Measurements from ENCODE around the gene ATP5ME.
"Not testable (repeated sequence)": the region's sequence is repeated elsewhere in the genome, so short reads cannot be mapped to it uniquely, and the experiment has no call there.

Gene ATP5ME

GRCh38 chr4:654503-654845 lies 19.6 kb downstream of the ATP5ME start:
- no peak for DNase-seq (ENCODE audit: low spot score)

DNA sequence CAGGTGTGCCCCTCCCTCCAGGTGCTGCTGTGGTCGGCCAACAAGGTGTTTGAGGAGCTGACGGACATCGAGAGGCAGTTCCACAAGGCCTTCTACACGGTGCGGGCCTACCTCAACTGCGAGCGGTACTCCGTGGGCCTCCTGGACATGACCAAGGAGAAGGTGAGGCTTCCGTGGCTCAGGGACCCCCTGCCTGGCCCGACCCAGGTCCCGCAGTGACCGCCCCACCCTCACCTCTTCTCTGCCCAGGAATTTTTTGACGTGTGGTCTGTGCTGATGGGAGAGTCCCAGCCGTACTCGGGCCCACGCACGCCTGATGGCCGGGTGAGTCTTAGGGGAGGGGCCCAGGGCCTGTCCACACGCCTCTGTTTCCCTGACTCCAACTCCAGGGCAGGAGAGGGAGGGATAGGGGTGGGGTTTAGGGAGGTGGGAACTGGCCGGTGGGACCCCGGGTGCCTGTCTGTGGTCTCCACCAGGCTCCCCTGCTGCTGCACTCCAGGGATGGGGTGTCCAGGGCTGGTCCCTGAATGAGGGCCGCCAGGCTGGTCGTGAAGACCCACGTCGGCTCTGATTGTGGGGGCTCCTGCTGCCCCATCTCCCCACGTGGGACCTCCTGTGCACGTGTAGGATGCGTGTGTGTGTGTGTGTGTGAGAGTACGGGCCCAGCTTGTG lies 20.1 kb downstream of the ATP5ME start:
- no peak for DNase-seq (ENCODE audit: low spot score)

- DNase-seq (ENCODE audit: low spot score) = no peak
These were observed 20.8 kb downstream of the ATP5ME start for GRCh38 chr4:653080-653821.

DNA sequence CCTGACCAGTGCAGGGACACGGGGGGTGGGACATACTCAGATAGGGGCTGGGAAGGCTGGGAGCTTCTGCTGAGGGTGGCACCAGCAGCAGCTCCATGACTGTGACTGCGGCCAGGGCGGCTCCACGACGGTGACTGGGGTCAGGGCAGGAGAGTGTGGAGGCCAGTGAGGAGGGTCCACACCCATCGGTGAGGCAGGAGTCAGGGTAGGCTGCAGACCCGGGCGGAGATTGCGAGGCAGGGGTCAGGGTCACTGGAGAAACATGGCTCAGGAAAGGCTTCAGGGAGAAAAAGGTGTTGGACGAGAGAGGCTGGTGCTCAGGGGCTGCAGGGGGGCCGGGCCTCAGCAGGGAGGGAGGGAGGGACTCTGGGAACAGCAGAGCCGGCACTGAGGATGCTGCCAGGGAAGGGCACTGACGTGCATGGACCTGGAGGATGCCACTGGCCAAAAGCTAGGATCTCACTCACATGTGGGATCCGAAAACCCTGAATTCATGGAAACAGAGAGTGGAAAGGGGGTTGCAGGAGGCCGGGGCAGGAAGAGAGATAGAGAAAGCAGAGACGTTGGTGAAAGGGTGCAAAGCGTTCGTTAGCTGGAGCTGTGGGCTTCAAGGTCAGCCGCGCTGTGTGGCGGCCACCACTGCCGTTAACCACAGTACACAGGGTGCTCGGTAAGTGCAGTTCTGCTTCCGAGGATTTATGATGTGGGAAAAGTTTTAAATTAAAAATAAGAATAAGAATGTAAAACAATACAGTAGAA lies 22.0 kb downstream of the ATP5ME start:
- no peak for DNase-seq (ENCODE audit: low spot score)

- no peak for DNase-seq (ENCODE audit: low spot score)
These were observed 22.9 kb downstream of the ATP5ME start for GRCh38 chr4:650951-651883.

DNA sequence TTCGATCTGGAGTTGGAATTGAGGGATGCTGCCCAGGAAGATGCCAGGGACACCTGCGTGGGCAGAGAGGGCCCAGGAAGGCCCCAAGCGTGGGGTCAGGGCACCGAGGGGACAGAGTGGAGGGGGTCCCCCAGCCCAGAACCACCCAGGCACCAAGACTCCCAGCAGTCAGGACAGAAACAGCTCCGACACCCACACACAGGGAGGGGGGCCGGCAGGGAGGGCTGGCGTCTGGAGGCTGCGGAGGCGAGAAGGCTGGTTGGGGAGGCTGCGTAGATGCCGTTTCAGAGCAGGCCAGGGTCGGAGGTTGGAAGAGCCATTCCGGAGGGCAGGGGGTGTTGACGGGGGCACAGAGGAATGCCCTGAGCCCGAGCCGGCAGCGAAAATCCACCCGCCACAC lies 23.6 kb downstream of the ATP5ME start:
- no peak for DNase-seq (ENCODE audit: low spot score)

GRCh38 chr4:649751-650310 lies 24.2 kb downstream of the ATP5ME start:
- no peak for DNase-seq (ENCODE audit: low spot score)

GRCh38 chr4:649293-649625 lies 24.8 kb downstream of the ATP5ME start:
- DNase-seq (ENCODE audit: low spot score) = no peak

DNA sequence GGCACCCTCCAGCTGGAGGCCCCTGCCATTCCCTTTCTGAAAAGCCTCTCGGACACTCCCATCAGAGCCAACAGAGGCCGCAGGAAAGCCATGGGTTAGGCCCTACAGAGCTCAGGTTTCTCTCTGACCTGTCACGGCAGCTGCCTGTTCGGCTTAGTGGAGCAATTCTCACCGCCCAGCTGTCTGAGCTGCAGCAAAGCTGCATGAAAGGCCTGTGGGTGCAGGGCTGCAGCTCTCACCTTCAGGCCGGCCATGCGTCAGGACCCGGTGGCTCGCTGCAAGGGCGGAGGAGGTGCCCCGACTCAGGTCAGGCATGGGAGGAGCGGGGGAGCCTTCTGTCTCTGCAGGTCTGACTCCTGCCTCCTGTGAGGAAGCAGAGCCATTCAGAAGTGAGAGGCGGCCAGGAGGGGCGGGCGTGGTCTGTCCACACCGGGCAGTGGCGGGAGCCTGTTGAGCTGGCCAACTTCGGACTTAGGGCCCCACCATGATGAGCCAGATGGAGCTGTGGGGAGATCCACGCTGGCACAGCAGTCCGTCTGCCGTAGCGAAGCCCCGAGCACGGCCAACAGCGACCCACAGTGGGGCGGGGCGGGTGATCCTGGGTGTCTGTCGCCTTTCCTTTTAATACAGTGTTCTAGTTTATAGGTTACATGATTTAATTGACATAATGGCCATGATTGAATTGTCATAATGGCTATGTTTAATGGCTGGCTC lies 25.3 kb downstream of the ATP5ME start:
- DNase-seq (ENCODE audit: low spot score) = no peak

DNA sequence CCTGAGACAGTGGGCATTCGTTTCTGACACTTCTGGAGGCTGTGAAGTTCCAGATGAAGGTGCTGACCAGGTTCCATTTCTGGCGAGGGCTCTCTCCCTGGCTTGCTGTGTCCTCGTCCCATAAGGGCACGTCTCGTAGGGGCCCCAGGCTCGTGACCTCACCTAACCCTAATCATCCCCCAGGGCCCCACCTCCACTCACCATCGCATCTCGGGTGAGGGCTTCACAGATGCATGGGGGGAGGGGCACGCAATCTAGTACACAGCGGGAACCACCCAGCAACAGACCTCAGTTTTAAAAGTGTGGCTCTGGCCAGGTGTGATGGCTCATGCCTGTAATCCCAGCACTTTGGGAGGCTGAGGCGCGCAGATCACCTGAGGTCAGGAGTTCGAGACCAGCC lies 26.6 kb downstream of the ATP5ME start:
- no peak for DNase-seq (ENCODE audit: low spot score)

GRCh38 chr4:646460-646859 lies 27.6 kb downstream of the ATP5ME start:
- DNase-seq (ENCODE audit: low spot score) = peak; percentile 76

GRCh38 chr4:642366-642765 lies 31.7 kb downstream of the ATP5ME start:
- not testable (repeated sequence) for DNase-seq (ENCODE audit: low spot score)

DNA sequence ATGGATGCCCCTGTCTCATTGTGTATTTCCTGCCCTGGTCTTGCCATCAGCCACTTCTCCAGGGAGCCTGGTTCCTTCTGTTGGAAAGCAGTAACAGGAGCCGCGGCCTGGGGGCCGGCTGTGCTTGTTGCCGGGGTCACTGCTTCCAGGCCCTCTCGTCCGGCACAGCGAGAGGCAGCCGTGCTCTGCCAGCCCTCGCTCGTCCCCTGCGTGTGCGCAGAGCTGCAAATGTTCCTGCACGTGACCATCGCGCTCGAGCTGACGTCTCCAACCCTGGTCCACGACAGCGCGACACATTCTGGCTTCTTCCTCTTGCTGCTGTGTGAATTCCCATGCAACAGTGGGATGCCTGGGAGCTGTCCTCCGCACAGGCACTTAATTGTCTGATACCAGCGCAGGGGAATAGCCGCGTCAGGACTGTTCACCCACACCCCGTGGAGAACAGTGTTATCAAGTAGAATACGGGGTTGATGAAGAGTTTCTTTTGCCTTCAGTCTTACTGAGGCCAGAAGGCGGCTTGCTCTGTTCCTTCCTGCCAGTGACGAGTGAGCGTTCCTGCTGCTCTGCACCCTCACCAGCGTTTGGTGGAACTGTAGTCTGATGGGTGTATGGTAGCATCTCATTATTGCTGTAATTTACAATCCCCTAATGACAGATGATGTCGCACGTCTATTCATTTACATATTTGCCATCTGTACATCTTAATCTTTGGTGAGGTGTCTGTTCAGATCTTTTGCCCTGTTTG lies 36.4 kb downstream of the ATP5ME start:
- DNase-seq (ENCODE audit: low spot score) = no peak

DNA sequence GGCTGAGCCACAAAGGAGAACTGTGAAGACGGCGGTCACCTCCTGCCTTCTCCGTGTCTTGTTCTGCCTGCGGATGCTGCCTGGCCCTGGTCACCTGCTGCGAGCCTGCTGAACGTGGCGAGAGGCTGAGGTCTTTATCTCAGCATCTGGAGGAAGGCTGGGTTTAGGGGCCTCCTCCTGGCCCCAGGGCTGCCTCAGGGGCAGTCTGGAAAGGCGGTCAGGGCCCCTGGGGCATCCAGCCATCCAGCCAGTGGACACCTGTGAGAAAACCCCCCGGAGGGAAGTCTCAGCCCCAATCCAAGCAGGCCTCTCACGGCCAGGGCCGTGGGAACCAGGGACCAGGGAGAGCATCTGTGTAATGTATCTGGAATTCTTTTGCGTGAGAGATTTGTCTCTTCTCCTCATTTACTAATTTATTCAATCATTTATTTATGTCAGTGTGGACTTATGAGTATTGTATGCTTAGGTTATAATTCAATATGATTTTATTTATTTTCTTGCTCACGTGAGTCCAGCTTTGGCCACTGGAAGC lies 37.4 kb downstream of the ATP5ME start:
- DNase-seq (ENCODE audit: low spot score) = no peak

DNA sequence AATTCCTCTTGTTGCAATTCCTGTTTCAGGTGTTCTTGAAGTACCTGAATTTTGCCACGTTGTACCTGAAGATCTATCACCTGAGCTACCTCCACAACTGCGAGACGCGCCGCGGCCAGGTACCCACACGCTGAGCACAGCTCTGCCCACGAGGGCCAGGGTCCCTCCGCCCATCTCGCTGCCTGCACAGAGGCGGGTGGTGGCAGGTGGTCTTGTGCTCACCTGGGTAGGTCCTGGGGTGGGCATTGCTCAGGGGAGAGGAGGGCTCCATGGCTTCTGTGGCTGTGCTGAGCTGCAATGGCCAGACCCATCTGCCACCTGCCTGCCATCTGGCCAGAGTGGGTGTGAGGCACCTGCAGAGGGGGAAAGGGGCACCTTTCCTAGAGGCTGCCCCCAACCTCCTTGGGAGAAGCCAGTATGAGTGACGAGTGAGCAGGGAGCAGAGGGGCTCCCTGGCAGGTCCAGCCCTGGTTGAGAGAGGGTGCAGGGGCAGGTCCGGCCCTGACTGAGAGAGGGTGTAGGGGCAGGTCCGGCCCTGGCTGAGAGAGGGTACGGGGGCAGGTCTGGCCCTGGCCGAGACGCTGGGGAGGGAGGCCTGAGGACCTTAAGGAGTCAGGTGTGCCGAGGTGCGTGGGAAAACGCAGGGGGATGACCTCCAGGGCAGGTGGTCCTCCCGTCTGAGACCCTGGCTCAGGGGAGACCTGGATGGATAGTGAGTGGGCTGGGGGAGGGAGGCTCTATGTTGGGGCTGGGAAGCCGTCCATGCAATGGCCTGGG lies 38.0 kb downstream of the ATP5ME start:
- no peak for DNase-seq (ENCODE audit: low spot score)

DNA sequence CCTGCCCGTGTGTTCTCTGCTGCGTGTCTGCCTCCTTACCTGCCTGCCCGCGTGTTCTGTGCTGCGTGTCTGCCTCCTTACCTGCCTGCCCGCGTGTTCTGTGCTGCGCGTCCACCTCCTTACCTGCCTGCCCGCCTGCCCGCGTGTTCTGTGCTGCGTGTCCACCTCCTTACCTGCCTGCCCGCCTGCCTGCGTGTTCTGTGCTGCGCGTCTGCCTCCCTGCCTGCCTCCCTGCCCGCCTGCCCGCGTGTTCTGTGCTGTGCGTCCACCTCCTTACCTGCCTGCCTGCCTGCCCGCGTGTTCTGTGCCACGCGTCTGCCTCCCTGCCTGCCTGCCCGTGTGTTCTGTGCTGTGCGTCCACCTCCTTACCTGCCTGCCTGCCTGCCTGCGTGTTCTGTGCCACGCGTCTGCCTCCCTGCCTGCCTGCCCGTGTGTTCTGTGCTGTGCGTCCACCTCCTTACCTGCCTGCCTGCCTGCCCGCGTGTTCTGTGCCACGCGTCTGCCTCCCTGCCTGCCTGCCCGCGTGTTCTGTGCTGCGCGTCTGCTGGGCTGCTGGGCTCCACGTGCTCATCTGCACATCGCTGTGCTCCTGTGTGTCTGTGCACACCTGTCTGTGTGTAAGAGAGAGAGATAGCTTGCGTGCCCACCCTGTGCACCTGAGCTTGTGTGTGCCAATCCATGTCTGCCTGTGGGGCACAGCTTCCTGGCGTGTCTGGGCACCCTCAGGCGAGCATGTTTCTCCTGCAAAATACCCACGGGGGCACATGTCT lies 38.8 kb downstream of the ATP5ME start:
- not testable (repeated sequence) for DNase-seq (ENCODE audit: low spot score)

- DNase-seq (ENCODE audit: low spot score) = no peak
These were observed 39.5 kb downstream of the ATP5ME start for GRCh38 chr4:634599-634985.

DNA sequence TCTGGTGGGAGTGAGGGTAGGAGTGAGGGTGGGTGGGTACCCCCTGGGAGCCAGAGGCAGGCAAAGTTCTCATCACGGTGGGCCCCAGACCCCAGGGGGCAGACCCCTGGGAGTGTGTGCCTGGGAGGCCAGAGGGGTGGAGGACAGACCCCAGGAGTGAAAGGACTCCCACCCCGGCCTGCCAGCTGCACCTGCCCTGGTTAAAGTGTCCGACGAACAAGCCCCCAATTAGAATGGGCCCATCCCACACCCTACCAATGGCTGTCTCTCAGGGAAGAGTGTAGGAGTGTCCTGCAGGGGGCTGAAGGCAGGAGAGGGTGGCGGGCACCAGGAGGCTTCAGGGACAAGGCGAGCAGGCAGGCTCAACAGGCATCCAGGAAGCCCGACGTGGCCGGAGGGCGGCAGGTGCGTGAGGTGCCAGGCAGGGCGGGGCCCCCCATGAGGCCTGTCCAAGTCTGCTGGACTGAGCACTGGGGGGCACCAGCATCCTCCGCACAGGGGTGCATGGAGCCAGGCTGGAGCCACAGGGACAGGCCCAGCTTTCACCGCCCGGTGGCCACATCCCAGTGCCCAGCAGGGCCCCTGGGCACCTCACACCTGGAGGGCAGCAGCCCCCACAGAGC lies 40.0 kb downstream of the ATP5ME start:
- no peak for DNase-seq (ENCODE audit: low spot score)
